Measurements from ENCODE around the gene IPO7.

DNA sequence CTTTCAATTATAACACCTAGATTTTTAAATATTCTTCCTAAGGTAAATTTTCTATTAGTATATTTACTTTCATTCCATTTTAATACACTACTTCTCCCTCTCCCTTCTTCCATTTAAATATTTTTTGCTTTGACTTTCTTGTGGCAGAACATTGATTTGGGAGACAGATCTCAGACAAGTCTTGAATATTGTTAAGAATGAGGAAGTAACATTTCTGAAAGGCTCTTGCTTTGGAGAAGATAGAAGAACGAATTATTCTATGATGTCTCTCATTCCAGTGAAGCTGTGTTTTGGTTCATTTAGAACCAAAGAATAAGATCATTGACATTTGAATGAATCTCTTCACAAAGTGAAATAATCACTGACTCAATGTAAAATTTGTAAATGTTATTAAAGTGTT, 2.4 kb downstream of the IPO7 start:
- TF ChIP-seq NFYB (CRISPR knock-in tag; conservative IDR thresholded peaks at IDR 0.05; ENCODE audit: low read depth) (no peak), SMAD4 (CRISPR knock-in tag; IDR thresholded peaks at IDR 0.05) (no peak), CREB1 (CRISPR knock-in tag; IDR thresholded peaks at IDR 0.05) (no peak), ZNF121 (CRISPR knock-in tag; IDR thresholded peaks at IDR 0.05) (no peak)
- TF ChIP-seq, protein P1, sequence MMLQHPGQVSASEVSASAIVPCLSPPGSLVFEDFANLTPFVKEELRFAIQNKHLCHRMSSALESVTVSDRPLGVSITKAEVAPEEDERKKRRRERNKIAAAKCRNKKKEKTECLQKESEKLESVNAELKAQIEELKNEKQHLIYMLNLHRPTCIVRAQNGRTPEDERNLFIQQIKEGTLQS (CRISPR knock-in tag; conservative IDR thresholded peaks at IDR 0.05) = no peak
- TF ChIP-seq, protein P2, sequence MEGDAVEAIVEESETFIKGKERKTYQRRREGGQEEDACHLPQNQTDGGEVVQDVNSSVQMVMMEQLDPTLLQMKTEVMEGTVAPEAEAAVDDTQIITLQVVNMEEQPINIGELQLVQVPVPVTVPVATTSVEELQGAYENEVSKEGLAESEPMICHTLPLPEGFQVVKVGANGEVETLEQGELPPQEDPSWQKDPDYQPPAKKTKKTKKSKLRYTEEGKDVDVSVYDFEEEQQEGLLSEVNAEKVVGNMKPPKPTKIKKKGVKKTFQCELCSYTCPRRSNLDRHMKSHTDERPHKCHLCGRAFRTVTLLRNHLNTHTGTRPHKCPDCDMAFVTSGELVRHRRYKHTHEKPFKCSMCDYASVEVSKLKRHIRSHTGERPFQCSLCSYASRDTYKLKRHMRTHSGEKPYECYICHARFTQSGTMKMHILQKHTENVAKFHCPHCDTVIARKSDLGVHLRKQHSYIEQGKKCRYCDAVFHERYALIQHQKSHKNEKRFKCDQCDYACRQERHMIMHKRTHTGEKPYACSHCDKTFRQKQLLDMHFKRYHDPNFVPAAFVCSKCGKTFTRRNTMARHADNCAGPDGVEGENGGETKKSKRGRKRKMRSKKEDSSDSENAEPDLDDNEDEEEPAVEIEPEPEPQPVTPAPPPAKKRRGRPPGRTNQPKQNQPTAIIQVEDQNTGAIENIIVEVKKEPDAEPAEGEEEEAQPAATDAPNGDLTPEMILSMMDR (IDR thresholded peaks at IDR 0.05) = no peak
- TF ChIP-seq, protein P3, sequence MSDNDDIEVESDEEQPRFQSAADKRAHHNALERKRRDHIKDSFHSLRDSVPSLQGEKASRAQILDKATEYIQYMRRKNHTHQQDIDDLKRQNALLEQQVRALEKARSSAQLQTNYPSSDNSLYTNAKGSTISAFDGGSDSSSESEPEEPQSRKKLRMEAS (CRISPR knock-in tag; IDR thresholded peaks at IDR 0.05) = no peak
